ENCODE measurements around the gene MLST8.

MLST8 gene

DNA sequence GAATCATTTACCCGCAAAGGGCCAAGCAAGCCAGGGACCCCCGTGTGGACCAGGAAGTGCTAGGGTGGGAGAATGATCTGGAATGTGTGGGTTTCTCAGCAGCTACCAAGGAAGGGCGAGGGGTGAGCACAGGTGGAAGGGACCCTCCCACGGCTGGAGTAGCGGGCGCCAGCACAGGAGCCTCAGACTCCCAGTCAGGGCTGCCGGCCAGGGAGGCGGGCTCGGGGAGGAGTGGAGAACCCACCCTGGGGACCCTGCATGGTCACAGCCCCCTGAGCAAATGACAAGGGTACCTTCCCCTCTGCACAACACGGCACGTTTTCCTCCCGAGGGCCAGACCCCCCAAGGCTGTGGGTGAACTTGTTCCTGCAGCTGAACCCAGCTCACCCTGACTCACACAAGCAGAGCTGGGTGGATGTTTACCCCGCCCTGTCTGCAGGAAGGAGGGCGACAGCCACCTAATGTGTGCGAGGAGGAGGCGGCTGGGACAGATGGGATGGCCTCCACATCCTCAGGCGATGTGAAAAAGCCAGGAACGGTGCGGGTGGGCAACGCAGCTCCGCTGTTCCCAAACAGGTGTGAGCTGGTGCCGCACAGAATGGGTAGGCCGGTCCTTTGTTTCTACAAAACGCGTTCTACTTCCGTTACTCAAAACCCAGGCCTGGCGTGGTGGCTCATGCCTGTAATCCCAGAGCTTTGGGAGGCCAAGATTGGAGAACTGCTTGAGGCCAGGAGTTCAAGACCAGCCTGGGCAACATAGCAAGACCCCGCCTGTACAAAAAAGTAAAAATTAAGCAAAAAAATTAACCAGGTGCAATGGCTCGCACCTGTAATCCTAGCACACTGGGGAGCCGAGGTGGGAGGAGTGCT, 39.9 kb downstream of the MLST8 start:
- TF ChIP-seq CTCF (IDR thresholded peaks at IDR 0.05; ENCODE audit: low read depth, low read length): no peak
- DNase-seq (ENCODE audit: low read depth in 2 of 2): no peak
- H3K4me3 ChIP-seq (replicated peaks in 1 of 2; ENCODE audit: low read depth in 2 of 2, low read length in 2 of 2): no peak overlapping the region

DNA sequence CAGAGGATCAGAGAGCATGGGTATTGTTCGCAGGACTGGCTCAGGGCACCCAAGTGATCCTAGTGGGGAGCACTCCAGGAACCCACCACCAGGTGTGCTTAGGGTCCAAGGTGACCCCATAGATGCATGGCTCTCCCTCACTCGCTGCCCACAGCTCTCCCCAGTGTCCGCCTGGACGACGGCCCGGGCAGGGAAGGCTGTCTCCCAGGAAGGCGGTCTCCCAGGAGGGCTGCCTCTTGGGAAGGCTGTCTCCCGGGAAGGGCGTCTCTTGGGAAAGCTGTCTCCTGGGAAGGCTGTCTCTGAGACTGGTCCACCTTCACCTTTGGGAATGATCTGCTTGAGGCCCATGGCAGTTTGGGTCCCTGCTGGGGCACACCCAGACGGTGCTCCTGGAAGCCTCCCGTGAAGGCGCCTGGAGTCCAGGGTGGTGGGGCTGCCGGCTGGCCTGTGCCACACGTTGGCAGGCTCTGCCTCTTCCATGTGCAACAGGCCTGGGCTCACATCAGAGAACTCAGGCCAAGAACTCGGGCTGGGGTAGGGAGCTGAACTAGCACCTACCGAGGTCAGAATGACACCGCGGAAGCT, 41.1 kb downstream of the MLST8 start:
- TF ChIP-seq CTCF (IDR thresholded peaks at IDR 0.05; ENCODE audit: low read depth, low read length): no peak
- no peak for DNase-seq (ENCODE audit: low read depth in 2 of 2)
- no peak overlapping the region for H3K4me3 ChIP-seq (replicated peaks in 1 of 2; ENCODE audit: low read depth in 2 of 2, low read length in 2 of 2)

- peak; percentile 20 to 49 for DNase-seq (ENCODE audit: low read depth in 2 of 2)
- TF ChIP-seq CTCF (IDR thresholded peaks at IDR 0.05; ENCODE audit: low read depth, low read length): no peak
- peak overlapping the region; percentile 53 to 66 for H3K4me3 ChIP-seq (replicated peaks in 1 of 2; ENCODE audit: low read depth in 2 of 2, low read length in 2 of 2)
Measured at GRCh38 chr16:2250652-2251295, 45.5 kb downstream of the MLST8 start.

DNA sequence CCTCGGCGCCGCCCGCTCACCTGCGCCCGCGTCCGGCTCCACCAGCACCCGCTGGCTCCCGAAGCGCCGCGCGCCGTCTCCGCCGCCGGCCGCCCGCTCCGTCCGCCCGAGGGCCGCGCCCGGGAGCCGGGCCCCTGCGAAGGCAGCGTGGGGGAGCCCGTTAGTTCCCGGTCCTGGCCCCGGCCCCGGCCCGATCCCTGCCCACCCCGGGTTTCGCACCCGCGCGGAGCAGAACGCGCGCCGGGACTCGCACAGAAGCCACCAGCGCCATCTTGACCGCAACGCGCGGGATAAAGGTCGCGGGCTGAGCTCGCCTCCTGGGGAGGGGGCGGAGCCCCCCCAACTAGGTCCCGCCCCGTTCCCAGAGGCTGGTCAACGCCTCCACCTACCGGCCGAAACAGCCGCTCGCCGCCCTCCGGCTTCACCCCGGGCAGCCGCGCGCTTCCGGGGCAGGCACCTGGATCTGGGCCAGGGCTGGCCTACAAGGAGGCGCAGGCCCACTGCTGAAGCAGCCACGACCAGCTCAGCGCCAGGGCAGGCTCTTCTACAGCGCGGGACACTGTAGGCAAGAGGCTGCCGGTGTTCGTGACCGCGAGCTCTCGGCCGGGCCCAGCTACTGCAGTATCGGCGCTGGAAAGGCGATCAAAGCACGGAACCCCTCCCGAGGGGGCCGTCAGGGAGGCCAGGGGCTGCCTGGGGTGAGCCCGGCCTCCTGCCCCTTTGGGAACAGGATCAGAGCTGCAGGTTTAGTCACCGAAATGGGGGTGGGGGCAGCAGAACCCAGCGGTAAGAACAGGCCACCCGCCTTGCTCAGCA, 46.2 kb downstream of the MLST8 start, which contains the start of gene ECI1:
ECI1 (minus strand) TSS at position 292 of the 816 bp plus-strand sequence; CDS start at position 271, 21 bp downstream.
- DNase-seq (ENCODE audit: low read depth in 2 of 2): peak; percentile 96 to 98
- TF ChIP-seq CTCF (IDR thresholded peaks at IDR 0.05; ENCODE audit: low read depth, low read length): peak; percentile 52
- peak within 1 kb of the TSS; percentile 53 to 66 for H3K4me3 ChIP-seq (replicated peaks in 1 of 2; ENCODE audit: low read depth in 2 of 2, low read length in 2 of 2)

GRCh38 chr16:2252806-2253148, 47.5 kb downstream of the MLST8 start:
- no peak for TF ChIP-seq CTCF (IDR thresholded peaks at IDR 0.05; ENCODE audit: low read depth, low read length)
- H3K4me3 ChIP-seq (replicated peaks in 1 of 2; ENCODE audit: low read depth in 2 of 2, low read length in 2 of 2): no peak overlapping the region
- no peak for DNase-seq (ENCODE audit: low read depth in 2 of 2)

DNA sequence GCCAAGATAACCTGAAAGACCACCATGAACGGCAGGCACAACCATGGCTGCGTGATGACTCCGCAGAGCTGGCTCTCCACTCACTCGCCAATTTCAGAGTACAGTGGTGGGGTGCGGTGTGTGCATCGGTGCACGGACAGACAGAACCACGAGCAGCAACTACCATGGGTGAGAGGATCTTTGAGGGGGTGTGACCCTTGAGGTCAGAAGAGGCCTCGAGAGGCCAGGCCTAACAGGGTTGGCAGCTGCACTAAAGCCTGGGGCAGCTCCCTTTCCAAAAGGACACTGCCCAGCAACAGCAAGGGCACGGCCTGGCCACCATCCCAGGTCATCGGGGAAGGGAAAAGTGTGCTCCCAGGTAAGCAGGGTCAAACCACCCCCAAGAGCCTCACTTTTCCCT, 48.0 kb downstream of the MLST8 start:
- no peak for DNase-seq (ENCODE audit: low read depth in 2 of 2)
- no peak for TF ChIP-seq CTCF (IDR thresholded peaks at IDR 0.05; ENCODE audit: low read depth, low read length)
- H3K4me3 ChIP-seq (replicated peaks in 1 of 2; ENCODE audit: low read depth in 2 of 2, low read length in 2 of 2): no peak overlapping the region
